Measurements from ENCODE around the gene PSME2. TPM values are rescaled to one million over a fixed set of nuclear protein-coding genes. Genes with fewer than 3 reads are reported as not detected.

Gene PSME2
- total and polyA plus RNA-seq, 2 of the 13 experiments (the other 11 are each of a cell fraction or from before 2014, with no cell fraction given) = 332 to 716 TPM

GRCh38 chr14:24141097-24141880 is 5.1 kb downstream of the PSME2 start, which contains the start of gene EMC9 (continued):
- no peak for TF ChIP-seq MIER2 (CRISPR knock-in tag; IDR thresholded peaks at IDR 0.05)
- TF ChIP-seq ZNF841 (CRISPR knock-in tag; IDR thresholded peaks at IDR 0.05; ENCODE audit: borderline replicate concordance) = no peak
- TF ChIP-seq, protein P1, sequence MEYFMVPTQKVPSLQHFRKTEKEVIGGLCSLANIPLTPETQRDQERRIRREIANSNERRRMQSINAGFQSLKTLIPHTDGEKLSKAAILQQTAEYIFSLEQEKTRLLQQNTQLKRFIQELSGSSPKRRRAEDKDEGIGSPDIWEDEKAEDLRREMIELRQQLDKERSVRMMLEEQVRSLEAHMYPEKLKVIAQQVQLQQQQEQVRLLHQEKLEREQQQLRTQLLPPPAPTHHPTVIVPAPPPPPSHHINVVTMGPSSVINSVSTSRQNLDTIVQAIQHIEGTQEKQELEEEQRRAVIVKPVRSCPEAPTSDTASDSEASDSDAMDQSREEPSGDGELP (IDR thresholded peaks at IDR 0.05; ENCODE audit: borderline replicate concordance, low read depth) = peak; percentile 68; the same call in 1 of the 2 replicates
- TF ChIP-seq, protein P2, sequence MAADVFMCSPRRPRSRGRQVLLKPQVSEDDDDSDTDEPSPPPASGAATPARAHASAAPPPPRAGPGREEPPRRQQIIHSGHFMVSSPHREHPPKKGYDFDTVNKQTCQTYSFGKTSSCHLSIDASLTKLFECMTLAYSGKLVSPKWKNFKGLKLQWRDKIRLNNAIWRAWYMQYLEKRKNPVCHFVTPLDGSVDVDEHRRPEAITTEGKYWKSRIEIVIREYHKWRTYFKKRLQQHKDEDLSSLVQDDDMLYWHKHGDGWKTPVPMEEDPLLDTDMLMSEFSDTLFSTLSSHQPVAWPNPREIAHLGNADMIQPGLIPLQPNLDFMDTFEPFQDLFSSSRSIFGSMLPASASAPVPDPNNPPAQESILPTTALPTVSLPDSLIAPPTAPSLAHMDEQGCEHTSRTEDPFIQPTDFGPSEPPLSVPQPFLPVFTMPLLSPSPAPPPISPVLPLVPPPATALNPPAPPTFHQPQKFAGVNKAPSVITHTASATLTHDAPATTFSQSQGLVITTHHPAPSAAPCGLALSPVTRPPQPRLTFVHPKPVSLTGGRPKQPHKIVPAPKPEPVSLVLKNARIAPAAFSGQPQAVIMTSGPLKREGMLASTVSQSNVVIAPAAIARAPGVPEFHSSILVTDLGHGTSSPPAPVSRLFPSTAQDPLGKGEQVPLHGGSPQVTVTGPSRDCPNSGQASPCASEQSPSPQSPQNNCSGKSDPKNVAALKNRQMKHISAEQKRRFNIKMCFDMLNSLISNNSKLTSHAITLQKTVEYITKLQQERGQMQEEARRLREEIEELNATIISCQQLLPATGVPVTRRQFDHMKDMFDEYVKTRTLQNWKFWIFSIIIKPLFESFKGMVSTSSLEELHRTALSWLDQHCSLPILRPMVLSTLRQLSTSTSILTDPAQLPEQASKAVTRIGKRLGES (CRISPR knock-in tag; IDR thresholded peaks at IDR 0.05; ENCODE audit: borderline replicate concordance) = peak; percentile 33
- no peak; the same call in 1 of the 2 replicates for TF ChIP-seq ZNF20 (CRISPR knock-in tag; IDR thresholded peaks at IDR 0.05)
- TF ChIP-seq ZHX1 (CRISPR knock-in tag; IDR thresholded peaks at IDR 0.05; ENCODE audit: low read depth) = peak; percentile 94
- TF ChIP-seq NCOA2 (CRISPR knock-in tag; IDR thresholded peaks at IDR 0.05) = peak; percentile 54
- TF ChIP-seq ZNF747 (CRISPR knock-in tag; IDR thresholded peaks at IDR 0.05; ENCODE audit: borderline replicate concordance) = peak; percentile 97
- TF ChIP-seq ZNF564 (CRISPR knock-in tag; IDR thresholded peaks at IDR 0.05) = no peak
- TF ChIP-seq ZMYM3 (CRISPR knock-in tag; IDR thresholded peaks at IDR 0.05) = peak; percentile 77
- TF ChIP-seq GABPA (IDR thresholded peaks at IDR 0.05; ENCODE audit: low read depth, low read length) = no peak
- no peak for TF ChIP-seq GABPA (CRISPR knock-in tag; IDR thresholded peaks at IDR 0.05; ENCODE audit: low read depth)
- peak; percentile 81 for TF ChIP-seq JUN (CRISPR knock-in tag; IDR thresholded peaks at IDR 0.05)
- TF ChIP-seq ZNF646 (CRISPR knock-in tag; IDR thresholded peaks at IDR 0.05) = no peak
- TF ChIP-seq ARID2 (CRISPR knock-in tag; IDR thresholded peaks at IDR 0.05; ENCODE audit: borderline replicate concordance) = peak; percentile 99
